Activated CD8-positive, alpha-beta memory T cell treated with anti-CD3 and anti-CD28 coated beads, Interleukin-2, amount 10 ng/mL, durations not matched to agents 7 days and 5 days (primary cell): Measurements from ENCODE around the gene BCL2L2. TPM values are rescaled to one million over a fixed set of nuclear protein-coding genes. Genes with fewer than 3 reads are reported as not detected.
A peak's percentile ranks its signal among the peaks of the same experiment; 100 is the strongest.

Experiments
- ATAC-seq: fragments of 150-1000 bp; cut with Tn5 transposase; one replicate; pipeline ENCODE4 v1.10.0; 2021; ENCODE audit warnings: moderate library complexity
- CTCF ChIA-PET: fragments of 350-600 bp; sonication (Branson Sonifier 250); formaldehyde crosslinking; loops from one replicate; lab custom pipeline; 2021; ENCODE audit warnings: antibody characterized with exemption; lab: Charles Lee
- DNase-seq: peaks from one replicate; pipeline ENCODE4 v3.0.0-alpha.2; 2020
- H3K27ac Mint-ChIP-seq: one replicate; pipeline ENCODE4 v1.8.0; 2021; ENCODE audit warnings: mild to moderate bottlenecking, mixed read lengths
- H3K27me3 Mint-ChIP-seq: one replicate; pipeline ENCODE4 v1.8.0; 2021; ENCODE audit warnings: mixed read lengths
- H3K36me3 Mint-ChIP-seq: one replicate; pipeline ENCODE4 v1.8.0; 2021; ENCODE audit warnings: mild to moderate bottlenecking, mixed read lengths
- H3K4me1 Mint-ChIP-seq: one replicate; pipeline ENCODE4 v1.8.0; 2021; ENCODE audit warnings: mixed read lengths
- H3K4me3 Mint-ChIP-seq: one replicate; pipeline ENCODE4 v1.8.0; 2021; ENCODE audit warnings: mild to moderate bottlenecking, moderate library complexity, mixed read lengths
- H3K9me3 Mint-ChIP-seq: one replicate; pipeline ENCODE4 v1.8.0; 2022; ENCODE audit warnings: low read depth, mixed read lengths
- total RNA-seq, 2 experiments: library from RNA; stranded (reverse); gene quantifications; one replicate each; pipeline ENCODE4 v1.2.3, GENCODE V29; 2021

The BCL2L2 gene
- total RNA-seq, 2 experiments from 2014 or later, result 3.1 to 3.7 TPM

DNA sequence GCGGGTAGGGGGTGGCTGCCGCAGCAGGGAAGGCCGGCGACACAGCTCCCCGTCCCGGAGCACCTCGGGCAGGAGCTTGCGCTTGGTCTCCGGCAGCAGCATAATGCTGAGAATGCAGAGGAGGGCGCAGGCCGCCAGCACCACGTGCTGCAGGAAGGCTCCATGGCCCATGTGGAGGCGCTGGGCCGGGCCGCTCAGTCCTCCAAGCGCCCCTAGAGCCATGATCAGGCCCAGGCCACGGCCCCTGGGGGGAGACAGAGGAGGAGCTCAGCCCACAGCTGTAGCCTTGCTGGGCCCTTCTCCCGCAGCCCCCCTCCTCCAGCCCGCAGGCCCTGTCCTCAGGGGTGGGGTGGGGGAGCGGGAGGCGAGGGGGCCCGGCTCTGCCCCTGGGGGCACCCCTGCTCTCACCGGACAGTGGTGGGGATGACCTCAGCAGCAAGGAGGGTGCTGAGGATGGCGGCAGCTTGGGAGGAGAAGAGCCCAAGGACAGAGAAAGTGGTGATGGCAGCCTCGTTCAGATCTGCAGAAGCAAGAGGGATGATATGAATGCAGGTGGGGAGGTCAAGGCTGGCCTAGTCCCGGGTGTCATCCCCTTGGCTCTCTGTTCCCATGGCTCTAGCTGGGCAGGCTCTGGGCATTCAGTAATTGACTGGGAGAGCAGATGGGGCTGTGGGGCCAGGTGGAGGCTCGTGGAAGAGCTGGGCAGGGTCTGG is 40.2 kb downstream of the BCL2L2 start:
- Mint-ChIP-seq H3K27me3 (peaks cover 31% of the 10 kb centered on the region), H3K4me3 (no peak overlapping the region)

DNA sequence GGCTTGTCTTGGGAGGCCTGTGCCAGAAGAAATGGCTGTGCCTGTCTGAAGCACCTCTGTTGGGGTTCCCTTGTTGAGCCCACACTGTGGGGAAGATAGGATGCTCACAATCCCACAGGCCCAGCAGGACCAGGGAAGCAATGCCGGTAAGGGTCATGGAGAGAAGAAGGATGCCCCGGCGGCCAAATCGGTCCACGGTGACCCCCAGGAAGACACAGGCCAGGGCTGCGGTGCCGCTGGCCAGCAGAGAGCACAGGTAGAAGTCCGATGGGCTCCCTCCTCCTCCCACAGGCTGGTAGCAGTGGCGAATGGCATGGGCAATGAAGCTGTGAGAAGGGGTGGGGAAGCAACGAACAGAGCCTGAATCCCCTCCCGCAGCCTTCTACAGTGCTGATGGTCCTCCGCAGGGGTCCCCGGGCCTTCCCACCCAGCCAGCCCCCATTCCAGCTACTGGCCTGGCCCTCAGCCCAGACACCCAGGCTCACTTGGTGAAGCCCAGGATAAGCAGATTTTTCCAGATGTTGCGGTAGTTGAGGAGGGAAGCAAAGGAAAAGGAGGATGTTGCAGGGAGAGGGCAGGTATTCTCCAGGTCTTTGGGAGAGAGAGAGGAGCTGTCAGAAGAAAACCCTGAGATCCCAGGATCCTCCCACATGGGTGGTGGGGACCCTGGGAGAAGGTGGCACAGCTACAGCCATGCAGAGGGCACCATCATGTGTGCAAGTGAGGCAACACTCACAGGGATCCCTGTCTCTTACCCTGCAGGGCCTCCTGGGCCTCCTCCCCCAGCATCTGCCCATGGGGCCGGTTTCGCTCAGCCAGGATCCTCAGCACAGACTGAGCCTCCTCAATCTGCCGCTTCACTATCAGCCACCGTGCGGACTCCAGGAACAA is 41.0 kb downstream of the BCL2L2 start:
- DNase-seq, result no peak
- no peak overlapping the region for H3K4me3 Mint-ChIP-seq
- CTCF ChIA-PET, result interaction anchor here (0.9 kb wide), 1 partner anchor 26 kb away, joined by 3 read pairs; no protein-coding TSS in a partner anchor
- peaks cover 8% of the 10 kb centered on the region for H3K4me1 Mint-ChIP-seq
- no peak overlapping the region for H3K27ac Mint-ChIP-seq
- no peaks in the 10 kb centered on the region for H3K36me3 Mint-ChIP-seq
- H3K9me3 Mint-ChIP-seq, result no peaks in the 10 kb centered on the region
- peaks cover 24% of the 10 kb centered on the region for H3K27me3 Mint-ChIP-seq
- no peak for ATAC-seq

More for the DNA sequence above, 40.2 kb downstream of the BCL2L2 start:
- ATAC-seq (no peak), DNase-seq (no peak)
- H3K4me1 Mint-ChIP-seq, result peaks cover 8% of the 10 kb centered on the region
- H3K9me3 Mint-ChIP-seq, result no peaks in the 10 kb centered on the region
- no peaks in the 10 kb centered on the region for H3K36me3 Mint-ChIP-seq
- no peak overlapping the region for H3K27ac Mint-ChIP-seq
- CTCF ChIA-PET, result interaction anchor here (1.2 to 2.2 kb wide), 3 partner anchors 13 to 227 kb away, joined by 4 to 5 read pairs (median 4); partner anchors contain the start of gene NGDN

DNA sequence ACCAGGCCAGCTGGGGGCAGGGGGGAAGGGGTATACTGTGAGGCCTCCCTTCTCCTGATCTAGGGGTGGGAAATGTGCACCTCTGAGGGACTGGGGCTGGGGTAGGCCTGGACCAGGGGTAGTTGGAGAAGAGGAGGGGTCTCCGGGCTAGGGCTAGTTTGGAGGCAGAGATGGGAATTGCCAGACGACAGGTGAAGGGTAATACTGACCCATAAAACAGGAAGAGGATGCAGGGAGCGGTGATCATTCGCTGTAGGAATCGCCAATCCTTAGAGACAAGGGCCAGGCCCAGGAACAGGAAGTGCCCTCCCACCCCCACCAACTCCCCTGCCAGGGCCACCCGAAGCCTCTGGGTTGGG is 41.6 kb downstream of the BCL2L2 start:
- H3K36me3 Mint-ChIP-seq, result no peaks in the 10 kb centered on the region
- peaks cover 11% of the 10 kb centered on the region for H3K4me1 Mint-ChIP-seq
- H3K9me3 Mint-ChIP-seq, result no peaks in the 10 kb centered on the region
- no peak overlapping the region for H3K27ac Mint-ChIP-seq
- H3K4me3 Mint-ChIP-seq, result no peak overlapping the region
- H3K27me3 Mint-ChIP-seq, result peaks cover 27% of the 10 kb centered on the region
- DNase-seq, result no peak
- CTCF ChIA-PET, result interaction anchor here (0.9 kb wide), 1 partner anchor 26 kb away, joined by 3 read pairs; no protein-coding TSS in a partner anchor
- ATAC-seq, result no peak

DNA sequence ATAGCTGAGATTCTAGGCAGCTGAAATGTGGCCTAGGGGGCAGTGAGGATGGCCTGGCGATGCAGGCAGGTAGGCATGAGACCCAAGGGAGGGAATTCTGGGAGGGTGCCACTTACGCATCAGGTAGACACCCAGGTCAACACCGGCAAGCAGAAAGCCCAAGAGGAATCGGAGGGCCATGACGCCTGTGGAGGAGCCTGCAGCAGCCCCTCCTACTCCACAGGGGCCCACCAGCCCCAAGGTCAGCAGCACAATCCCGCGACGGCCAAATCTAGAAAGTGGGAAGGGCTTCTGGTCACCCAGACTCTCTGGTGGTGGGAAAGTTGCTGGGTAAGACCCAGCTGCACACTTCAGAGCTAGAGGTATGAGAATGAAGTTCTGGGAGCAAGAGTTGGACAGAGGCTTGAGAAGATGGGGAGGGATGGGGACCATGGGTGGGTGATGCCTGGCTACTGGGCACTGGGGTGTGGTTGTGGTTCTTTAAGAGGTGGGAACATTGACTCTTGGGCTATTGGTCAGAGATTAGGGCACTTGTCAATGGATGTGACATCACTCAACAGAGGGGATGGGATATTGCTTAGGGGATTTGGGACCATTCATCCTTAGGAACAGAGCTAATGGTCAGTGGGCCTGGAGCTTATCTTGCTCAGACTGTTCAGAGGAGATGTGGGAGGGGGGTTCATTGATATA is 42.7 kb downstream of the BCL2L2 start:
- peaks cover 12% of the 10 kb centered on the region for H3K4me1 Mint-ChIP-seq
- DNase-seq, result no peak
- no peaks in the 10 kb centered on the region for H3K36me3 Mint-ChIP-seq
- no peak overlapping the region for H3K27ac Mint-ChIP-seq
- peaks cover 35% of the 10 kb centered on the region for H3K27me3 Mint-ChIP-seq
- H3K9me3 Mint-ChIP-seq, result no peaks in the 10 kb centered on the region
- no peak for ATAC-seq
- CTCF ChIA-PET, result interaction anchor here (1.0 kb wide), 1 partner anchor 31 kb away, joined by 3 read pairs; no protein-coding TSS in a partner anchor
- no peak overlapping the region for H3K4me3 Mint-ChIP-seq

DNA sequence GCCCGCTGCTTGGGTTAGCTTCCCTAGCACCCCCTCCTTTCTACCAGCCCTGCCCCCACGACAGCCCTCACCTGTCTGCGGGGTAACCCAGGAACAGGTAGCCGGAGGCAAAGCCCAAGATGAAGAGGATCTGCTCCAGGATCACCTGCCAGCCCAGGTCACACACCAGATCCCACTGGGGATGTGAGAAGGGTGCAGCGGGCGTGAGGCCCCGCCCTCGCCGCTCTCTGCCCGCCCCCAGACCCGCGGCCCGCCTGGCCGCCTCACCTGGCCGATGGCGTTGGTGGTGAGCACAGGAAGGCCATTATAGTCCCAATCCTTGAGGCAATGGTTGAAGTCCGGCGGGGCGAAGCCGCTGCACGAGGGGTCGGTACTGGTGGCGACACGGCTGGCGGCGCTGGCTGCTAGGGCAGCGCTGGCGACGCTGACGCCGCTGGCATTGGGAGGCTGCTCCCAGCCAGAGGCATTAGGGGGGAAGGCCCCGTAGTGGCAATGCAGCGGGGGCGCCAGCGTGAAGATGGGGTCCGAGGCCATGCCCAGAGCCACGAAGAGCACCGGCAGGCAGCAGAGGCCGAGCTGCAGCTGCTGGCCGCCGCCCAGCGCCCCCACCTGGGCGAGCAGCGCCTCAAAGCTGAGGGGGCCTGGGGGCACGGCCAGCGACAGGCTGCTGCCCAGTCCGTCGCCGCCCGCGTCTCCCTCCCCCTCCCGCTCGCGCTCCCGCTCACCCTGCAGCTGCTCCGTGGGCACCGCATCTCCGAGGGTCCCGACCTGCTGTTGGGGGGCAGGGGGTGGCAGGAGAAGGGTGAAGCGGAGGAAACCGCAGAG is 45.3 kb downstream of the BCL2L2 start:
- H3K4me1 Mint-ChIP-seq, result peaks cover 10% of the 10 kb centered on the region
- no peaks in the 10 kb centered on the region for H3K9me3 Mint-ChIP-seq
- ATAC-seq (peak; percentile 38), DNase-seq (no peak)
- no peaks in the 10 kb centered on the region for H3K36me3 Mint-ChIP-seq
- H3K27me3 Mint-ChIP-seq, result peaks cover 57% of the 10 kb centered on the region
- H3K4me3 Mint-ChIP-seq, result peak overlapping the region; percentile 55
- CTCF ChIA-PET, result interaction anchor here (0.8 to 1.3 kb wide), 3 partner anchors 28 to 283 kb away, joined by 3 to 4 read pairs (median 3); no protein-coding TSS in a partner anchor
- H3K27ac Mint-ChIP-seq, result no peak overlapping the region

DNA sequence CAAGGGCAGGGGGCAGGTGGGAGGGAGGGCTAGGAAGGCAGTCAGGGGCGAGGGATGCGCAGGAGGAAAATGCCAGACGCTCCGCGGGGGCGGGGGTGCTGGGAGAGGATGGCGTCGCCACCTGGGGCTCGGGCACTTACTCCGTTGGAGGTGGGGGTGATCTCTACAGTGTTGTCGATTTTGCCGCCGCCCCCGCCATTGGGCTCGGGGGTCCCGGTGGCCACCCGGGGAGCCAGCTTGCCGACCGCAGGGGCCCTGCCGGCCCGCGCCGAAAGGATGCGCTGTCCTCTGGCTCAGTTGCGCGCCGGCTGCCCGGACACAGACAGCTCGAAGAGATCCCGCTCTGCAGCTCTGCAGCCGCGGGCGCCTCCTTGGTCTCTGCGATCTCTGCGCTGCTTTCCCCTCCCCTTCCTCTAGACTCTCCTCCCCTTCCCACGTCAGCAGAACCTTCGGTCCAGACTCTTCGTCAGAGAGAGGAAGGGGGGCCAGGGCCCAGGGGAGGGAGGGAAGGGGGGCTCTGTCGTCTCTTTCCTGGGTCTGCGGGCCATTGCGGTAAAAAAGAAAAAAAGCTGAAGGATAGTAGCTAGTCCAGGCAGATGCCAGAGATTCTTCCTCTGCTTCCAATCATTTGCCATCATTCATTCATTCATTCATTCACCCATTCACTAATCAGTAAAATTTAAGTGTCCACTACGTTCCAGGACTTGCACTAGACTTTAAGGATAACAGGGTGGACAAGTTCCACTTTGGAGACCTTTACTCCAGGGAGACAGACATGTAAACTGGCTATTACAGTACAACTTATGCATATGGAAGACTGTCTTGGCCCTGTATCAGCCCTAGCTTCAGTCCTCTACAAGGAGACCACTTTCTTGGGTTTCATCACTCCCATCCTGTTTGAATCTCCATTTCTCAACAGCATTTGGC is 46.1 kb downstream of the BCL2L2 start, which contains the start of gene SLC22A17:
SLC22A17 (minus strand) TSS at position 382 of the 927 bp plus-strand sequence.
- DNase-seq, result peak; percentile 54
- CTCF ChIA-PET, result interaction anchor here (0.6 to 1.3 kb wide), 4 partner anchors 28 to 458 kb away, joined by 3 read pairs; no protein-coding TSS in a partner anchor
- peak; percentile 82 for ATAC-seq
- Mint-ChIP-seq H3K4me3 (peak within 1 kb of the TSS; percentile 55), H3K9me3 (no peaks in the 10 kb centered on the region), H3K36me3 (no peaks in the 10 kb centered on the region), H3K27ac (no peak within 1 kb of the TSS), H3K27me3 (peaks cover 57% of the 10 kb centered on the region), H3K4me1 (peaks cover 10% of the 10 kb centered on the region)

DNA sequence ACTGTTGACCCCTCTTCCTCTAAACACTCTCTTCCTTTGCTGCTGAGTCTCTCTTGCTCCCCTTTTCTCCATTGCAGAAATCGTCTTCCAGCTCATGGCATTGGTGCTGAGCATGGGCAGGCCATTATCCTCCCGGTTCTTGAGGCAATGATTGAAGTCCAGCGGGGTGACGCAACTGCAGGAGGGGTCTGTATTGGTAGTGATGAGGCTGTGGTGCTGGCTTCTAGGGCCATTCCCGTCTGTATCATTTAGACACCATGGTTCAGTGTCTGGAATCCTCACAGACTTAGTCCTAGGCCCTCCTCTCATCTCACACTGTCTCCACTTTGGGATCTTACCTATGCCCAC is 46.8 kb downstream of the BCL2L2 start:
- CTCF ChIA-PET, result interaction anchor here (0.6 to 1.6 kb wide), 5 partner anchors 24 to 457 kb away, joined by 3 to 6 read pairs (median 3); no protein-coding TSS in a partner anchor
- H3K36me3 Mint-ChIP-seq, result no peaks in the 10 kb centered on the region
- H3K9me3 Mint-ChIP-seq, result no peaks in the 10 kb centered on the region
- H3K4me1 Mint-ChIP-seq, result peaks cover 10% of the 10 kb centered on the region
- peaks cover 57% of the 10 kb centered on the region for H3K27me3 Mint-ChIP-seq
- H3K27ac Mint-ChIP-seq, result no peak overlapping the region
- ATAC-seq, result no peak
- no peak for DNase-seq
- peak overlapping the region; percentile 55 for H3K4me3 Mint-ChIP-seq

DNA sequence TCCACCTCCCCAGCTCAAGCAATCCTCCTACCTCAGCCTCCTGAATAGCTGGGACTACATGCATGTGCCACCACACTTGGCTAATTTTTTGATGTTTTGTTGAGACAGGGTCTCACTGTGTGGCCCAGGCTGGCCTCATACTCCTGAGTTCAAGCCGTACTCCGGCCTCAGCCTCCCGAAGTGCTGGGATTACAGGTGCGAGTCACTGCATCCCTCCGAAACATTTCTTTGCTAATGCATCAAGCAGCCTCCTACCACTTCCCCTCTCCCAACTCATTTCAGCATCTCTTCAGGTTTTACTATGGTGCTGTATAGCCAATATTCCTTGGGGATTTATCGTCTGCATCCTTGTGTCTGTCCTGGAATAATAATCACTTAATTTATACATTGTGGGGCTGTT is 48.4 kb downstream of the BCL2L2 start:
- Mint-ChIP-seq H3K27me3 (peaks cover 55% of the 10 kb centered on the region), H3K4me3 (no peak overlapping the region), H3K9me3 (no peaks in the 10 kb centered on the region), H3K4me1 (peaks cover 10% of the 10 kb centered on the region), H3K36me3 (no peaks in the 10 kb centered on the region), H3K27ac (no peak overlapping the region)
- DNase-seq (no peak), ATAC-seq (no peak)
- CTCF ChIA-PET, result interaction anchor here (1.3 to 1.6 kb wide), 2 partner anchors 25 to 26 kb away, joined by 5 to 6 read pairs; no protein-coding TSS in a partner anchor

DNA sequence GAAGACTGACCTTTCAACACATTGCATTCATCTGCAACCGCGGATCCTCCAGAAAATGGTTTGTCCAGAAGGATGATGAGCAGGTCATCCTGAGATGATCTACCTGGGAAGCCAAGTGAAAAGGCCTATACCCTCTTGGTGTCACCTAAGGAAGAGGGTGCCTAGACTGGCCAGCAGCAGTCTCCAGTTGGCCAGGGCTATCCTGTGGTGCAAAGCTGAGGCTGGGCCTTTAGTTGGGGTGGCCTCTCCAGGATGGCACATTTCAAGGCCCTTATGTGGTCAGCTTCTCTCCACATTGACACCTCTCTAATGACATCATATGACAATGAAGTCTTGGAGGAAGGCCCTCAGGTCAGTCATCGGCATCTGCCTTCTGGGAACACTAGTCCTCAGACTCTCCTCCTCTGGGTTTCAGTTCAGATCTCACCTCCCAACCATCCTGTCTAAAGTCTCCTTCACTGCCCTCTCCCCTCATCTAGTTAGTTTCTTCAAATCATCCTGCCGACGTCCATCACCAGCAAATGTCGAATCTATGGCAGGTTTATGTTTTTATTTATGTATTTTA is 49.3 kb downstream of the BCL2L2 start:
- CTCF ChIA-PET, result no interaction called here
- Mint-ChIP-seq H3K9me3 (no peaks in the 10 kb centered on the region), H3K27me3 (peaks cover 46% of the 10 kb centered on the region), H3K27ac (no peak overlapping the region), H3K36me3 (no peaks in the 10 kb centered on the region), H3K4me1 (peaks cover 10% of the 10 kb centered on the region), H3K4me3 (no peak overlapping the region)
- DNase-seq (no peak), ATAC-seq (no peak)

DNA sequence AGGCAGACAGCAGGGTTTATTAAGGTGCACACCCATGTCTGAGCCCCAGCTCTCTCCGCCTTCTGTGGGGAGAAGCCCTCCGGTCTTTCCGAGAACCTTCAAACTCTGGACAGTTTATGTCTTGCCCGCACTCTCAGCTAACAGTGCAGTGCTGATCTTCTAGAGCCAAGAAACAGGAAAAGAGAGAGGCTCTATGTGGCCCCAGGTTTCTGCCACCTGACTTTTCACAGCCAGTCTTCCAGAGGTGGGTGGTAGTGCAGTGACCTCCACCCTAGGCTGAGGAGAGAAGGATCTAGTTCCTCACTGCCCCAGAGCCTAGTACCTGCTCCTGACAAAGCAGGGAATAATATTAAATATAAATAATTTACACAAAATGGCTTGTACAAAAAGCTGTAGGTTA is 50.0 kb downstream of the BCL2L2 start:
- Mint-ChIP-seq H3K27me3 (peaks cover 39% of the 10 kb centered on the region), H3K4me1 (peaks cover 4% of the 10 kb centered on the region), H3K4me3 (no peak overlapping the region), H3K9me3 (no peaks in the 10 kb centered on the region), H3K27ac (no peak overlapping the region), H3K36me3 (no peaks in the 10 kb centered on the region)
- DNase-seq, result no peak
- no peak for ATAC-seq
- CTCF ChIA-PET, result no interaction called here

DNA sequence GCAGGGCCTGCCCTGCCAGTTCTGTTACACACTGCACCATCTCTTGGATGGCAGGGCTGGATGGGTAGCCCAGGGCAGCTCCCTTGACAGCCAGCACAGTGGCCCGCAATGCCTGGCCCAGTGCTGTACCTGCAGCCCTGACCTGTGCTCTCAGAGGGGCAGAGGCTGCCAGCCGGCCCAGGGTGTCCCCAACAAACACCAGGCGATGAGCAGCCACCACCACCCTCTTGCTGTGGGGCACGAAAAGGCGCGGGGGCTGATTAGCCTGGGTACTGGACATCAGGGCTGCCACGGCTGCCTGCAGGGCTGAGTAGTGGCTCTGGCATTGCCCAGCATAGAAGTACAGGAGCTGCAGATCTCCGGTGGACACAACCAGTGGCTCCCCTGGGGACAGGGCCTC is 50.6 kb downstream of the BCL2L2 start:
- H3K27me3 Mint-ChIP-seq, result peaks cover 39% of the 10 kb centered on the region
- CTCF ChIA-PET, result no interaction called here
- DNase-seq (no peak), ATAC-seq (no peak)
- H3K4me1 Mint-ChIP-seq, result peaks cover 4% of the 10 kb centered on the region
- H3K9me3 Mint-ChIP-seq, result no peaks in the 10 kb centered on the region
- no peaks in the 10 kb centered on the region for H3K36me3 Mint-ChIP-seq
- no peak overlapping the region for H3K27ac Mint-ChIP-seq
- H3K4me3 Mint-ChIP-seq, result no peak overlapping the region
